Stimulated activated naive CD4-positive, alpha-beta T cell treated with Interleukin-2 at 50 U/mL for 16 hours (primary cell): ENCODE measurements around the gene TINAG.

ENCODE experiments used
- DNase-seq: peaks from one replicate; lab custom pipeline; 2025; lab: John Stamatoyannopoulos, UW

TINAG gene

DNA sequence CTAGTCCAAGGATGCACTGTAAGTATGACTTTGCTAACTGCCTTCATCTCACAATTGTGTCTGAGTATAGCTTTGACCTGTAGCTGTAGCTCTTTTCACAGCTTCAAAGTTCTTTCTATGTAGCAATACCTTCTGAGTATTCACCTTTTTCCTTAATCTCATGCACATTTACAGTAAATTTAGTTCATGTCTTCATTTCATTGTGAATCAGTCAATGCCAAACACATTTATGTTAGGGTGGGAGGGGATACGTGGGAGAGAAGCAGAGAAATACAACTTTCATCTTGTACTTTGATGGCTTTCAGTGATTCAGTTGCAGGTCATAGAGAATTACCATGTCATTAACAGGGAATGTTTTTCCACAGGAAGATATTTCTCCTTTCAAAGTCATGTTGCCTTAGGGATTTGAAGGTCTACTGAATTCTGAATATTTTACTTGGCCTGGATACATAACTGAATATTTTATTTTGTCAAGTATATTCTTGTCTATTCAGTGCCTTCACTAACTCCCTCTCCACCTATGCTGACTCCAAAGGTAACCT lies 119.2 kb downstream of the TINAG start:
- DNase-seq, result no peak

DNA sequence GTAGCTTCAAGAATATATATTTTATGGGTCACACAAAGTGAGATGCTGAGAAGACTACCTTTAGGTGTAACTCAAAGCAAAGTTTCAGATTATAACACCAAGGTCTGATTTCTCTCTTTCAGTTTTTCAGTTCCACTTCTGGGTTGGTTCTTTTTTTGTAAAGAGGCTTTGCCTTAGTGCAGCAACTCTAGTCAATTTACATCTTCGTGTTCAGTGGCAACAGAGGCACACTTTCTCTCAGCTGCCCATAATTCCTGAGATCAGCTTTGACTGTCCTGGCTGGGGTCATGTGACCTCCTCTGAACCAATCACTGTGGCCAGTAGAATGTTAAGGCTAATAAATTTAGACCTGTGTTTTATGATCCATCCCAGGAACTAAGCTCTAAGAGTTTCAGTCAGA lies 120.2 kb downstream of the TINAG start:
- no peak for DNase-seq

DNA sequence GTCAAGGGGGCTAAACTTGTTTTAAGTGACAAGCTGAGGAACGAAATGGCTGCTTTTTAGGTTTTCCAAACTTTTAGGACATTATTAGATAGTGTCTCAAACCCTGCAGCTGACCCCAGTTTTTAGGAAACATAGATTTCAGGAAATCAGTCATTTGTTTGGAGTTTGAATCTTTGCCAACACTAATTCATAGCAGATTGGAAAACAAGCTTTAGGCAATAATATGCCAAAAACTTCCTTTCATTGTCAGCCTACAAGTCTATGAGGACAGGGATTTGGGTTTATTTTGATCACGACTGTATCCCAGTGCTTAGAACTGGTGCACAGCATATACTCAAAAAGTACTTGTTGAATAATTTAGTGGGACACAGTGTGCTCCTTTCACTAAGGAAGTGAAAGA lies 123.2 kb downstream of the TINAG start:
- DNase-seq, result no peak
